Erythroblast (primary cell): ENCODE data around the gene NRGN.

Source experiments
- GATA1 ChIP-seq: IDR thresholded peaks from 2 replicates; pipeline ENCODE4 v1.6.1; 2011; ENCODE audit warnings: low read depth, mild to moderate bottlenecking, control low read depth, low read length, moderate library complexity
- POLR2A ChIP-seq: IDR thresholded peaks from 2 replicates; pipeline ENCODE4 v1.6.1; 2011; ENCODE audit warnings: mild to moderate bottlenecking, low read length

GRCh38 chr11:124739479-124740276 is at the start of gene NRGN:
- TF ChIP-seq POLR2A, result no peak
- no peak for TF ChIP-seq GATA1
